ENCODE data around the gene AP4S1.

The AP4S1 gene

DNA sequence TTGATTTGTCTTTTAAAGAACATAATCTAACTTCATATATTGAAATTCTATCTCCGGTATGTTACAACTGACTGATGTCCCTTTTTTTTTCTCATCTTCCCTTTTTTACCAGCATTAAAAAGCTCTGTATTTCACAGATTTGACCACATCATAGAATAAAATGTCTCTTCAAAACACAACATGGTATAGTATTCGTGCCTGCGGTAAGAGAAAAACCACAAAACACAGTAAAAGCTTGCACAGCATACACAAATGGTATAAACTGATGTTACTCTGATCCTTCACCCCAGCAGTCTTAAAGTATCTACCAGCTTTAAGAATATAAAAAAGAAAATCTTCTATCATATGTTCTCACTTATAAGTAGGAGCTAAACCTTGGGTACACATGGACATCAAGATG lies 98.7 kb downstream of the AP4S1 start:
- H2AFZ ChIP-seq (ENCODE audit: low read depth, low read length, severe bottlenecking): no peak overlapping the region
- no peak overlapping the region for H3K4me3 ChIP-seq (ENCODE audit: insufficient read depth, low read length, poor library complexity, severe bottlenecking)
- no peak overlapping the region for H3K27ac ChIP-seq (ENCODE audit: low read depth, low read length)
- H3K4me2 ChIP-seq (ENCODE audit: low read depth, low read length, poor library complexity, severe bottlenecking): no peak overlapping the region
- peaks cover 55% of the 10 kb centered on the region for H3K36me3 ChIP-seq (ENCODE audit: low read length)
- TF ChIP-seq, protein P1, sequence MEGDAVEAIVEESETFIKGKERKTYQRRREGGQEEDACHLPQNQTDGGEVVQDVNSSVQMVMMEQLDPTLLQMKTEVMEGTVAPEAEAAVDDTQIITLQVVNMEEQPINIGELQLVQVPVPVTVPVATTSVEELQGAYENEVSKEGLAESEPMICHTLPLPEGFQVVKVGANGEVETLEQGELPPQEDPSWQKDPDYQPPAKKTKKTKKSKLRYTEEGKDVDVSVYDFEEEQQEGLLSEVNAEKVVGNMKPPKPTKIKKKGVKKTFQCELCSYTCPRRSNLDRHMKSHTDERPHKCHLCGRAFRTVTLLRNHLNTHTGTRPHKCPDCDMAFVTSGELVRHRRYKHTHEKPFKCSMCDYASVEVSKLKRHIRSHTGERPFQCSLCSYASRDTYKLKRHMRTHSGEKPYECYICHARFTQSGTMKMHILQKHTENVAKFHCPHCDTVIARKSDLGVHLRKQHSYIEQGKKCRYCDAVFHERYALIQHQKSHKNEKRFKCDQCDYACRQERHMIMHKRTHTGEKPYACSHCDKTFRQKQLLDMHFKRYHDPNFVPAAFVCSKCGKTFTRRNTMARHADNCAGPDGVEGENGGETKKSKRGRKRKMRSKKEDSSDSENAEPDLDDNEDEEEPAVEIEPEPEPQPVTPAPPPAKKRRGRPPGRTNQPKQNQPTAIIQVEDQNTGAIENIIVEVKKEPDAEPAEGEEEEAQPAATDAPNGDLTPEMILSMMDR (IDR thresholded peaks at IDR 0.05; ENCODE audit: insufficient read depth, low read length, poor library complexity, severe bottlenecking): no peak
- TF ChIP-seq EZH2phosphoT487 (conservative IDR thresholded peaks at IDR 0.05; ENCODE audit: low read length): no peak
- H3K27me3 ChIP-seq (ENCODE audit: low read length): no peaks in the 10 kb centered on the region
- H3F3A ChIP-seq (ENCODE audit: insufficient read depth): no peaks in the 10 kb centered on the region
- H3K79me2 ChIP-seq (ENCODE audit: insufficient read depth, low read length): no peaks in the 10 kb centered on the region
- H4K20me1 ChIP-seq (ENCODE audit: low read depth, low read length): no peaks in the 10 kb centered on the region
- no peak overlapping the region for H3K9ac ChIP-seq (ENCODE audit: low read length)
- H3K9me3 ChIP-seq (ENCODE audit: insufficient read depth, low read length): no peaks in the 10 kb centered on the region
- H3K9me2 ChIP-seq (replicated peaks; ENCODE audit: insufficient read depth, low read length): no peaks in the 10 kb centered on the region

DNA sequence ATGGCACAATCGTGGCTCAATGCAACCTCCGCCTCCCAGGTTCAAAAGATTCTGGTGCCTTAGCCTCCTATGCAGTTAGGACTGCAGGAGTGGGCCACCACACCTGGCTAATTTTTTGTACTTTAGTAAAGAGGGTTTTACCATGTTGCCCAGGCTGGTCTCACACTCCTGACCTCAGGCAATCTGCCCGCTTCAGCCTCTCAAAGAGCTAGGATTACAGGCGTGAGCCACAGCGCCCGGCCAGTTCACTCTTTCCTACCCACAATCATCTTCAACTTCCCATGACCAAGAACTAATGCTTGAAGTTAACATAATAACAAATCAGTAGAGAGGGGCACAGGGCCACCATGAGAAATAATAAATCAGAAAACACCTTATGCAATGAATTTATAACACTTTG lies 99.8 kb downstream of the AP4S1 start:
- no peak for TF ChIP-seq EZH2phosphoT487 (conservative IDR thresholded peaks at IDR 0.05; ENCODE audit: low read length)
- TF ChIP-seq, protein P1 (IDR thresholded peaks at IDR 0.05; ENCODE audit: insufficient read depth, low read length, poor library complexity, severe bottlenecking): no peak
- Histone ChIP-seq H3K79me2 (ENCODE audit: insufficient read depth, low read length) (no peaks in the 10 kb centered on the region), H3K27me3 (ENCODE audit: low read length) (no peaks in the 10 kb centered on the region), H3K4me2 (ENCODE audit: low read depth, low read length, poor library complexity, severe bottlenecking) (no peak overlapping the region), H3K9ac (ENCODE audit: low read length) (no peak overlapping the region), H3K36me3 (ENCODE audit: low read length) (peaks cover 56% of the 10 kb centered on the region), H2AFZ (ENCODE audit: low read depth, low read length, severe bottlenecking) (no peak overlapping the region), H3K4me3 (ENCODE audit: insufficient read depth, low read length, poor library complexity, severe bottlenecking) (no peak overlapping the region), H3K9me3 (ENCODE audit: insufficient read depth, low read length) (no peaks in the 10 kb centered on the region), H3K9me2 (replicated peaks; ENCODE audit: insufficient read depth, low read length) (no peaks in the 10 kb centered on the region), H3F3A (ENCODE audit: insufficient read depth) (no peaks in the 10 kb centered on the region), H3K27ac (ENCODE audit: low read depth, low read length) (no peak overlapping the region), H4K20me1 (ENCODE audit: low read depth, low read length) (no peaks in the 10 kb centered on the region)

DNA sequence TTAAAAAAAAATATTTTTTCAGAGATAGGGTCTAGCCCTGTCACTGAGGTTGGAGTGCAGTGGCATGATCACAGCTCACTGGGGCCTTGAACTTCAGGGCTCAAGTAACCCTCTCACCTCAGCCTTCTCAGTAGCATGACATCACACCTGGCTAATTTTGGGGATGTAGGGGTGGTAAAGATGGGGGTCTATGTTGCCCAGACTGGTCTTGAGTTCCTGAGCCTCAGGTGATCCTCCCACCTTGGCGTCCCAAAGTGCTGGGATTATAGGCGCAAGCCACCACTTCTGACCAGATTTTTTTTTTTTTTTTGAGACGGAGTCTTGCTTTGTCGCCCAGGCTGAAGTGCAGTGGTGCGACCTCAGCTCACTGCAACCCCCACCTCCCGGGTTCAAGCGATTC lies 101.2 kb downstream of the AP4S1 start:
- Histone ChIP-seq H3K9ac (ENCODE audit: low read length) (no peak overlapping the region), H3K79me2 (ENCODE audit: insufficient read depth, low read length) (no peaks in the 10 kb centered on the region), H3K4me2 (ENCODE audit: low read depth, low read length, poor library complexity, severe bottlenecking) (no peak overlapping the region), H3F3A (ENCODE audit: insufficient read depth) (0 out of 2 replicates have a peak, but pooled peaks cover 5% of the 10 kb centered on the region), H4K20me1 (ENCODE audit: low read depth, low read length) (no peaks in the 10 kb centered on the region), H3K36me3 (ENCODE audit: low read length) (peaks cover 52% of the 10 kb centered on the region), H3K4me3 (ENCODE audit: insufficient read depth, low read length, poor library complexity, severe bottlenecking) (no peak overlapping the region), H3K9me3 (ENCODE audit: insufficient read depth, low read length) (no peaks in the 10 kb centered on the region), H3K27ac (ENCODE audit: low read depth, low read length) (no peak overlapping the region), H3K9me2 (replicated peaks; ENCODE audit: insufficient read depth, low read length) (no peaks in the 10 kb centered on the region), H3K27me3 (ENCODE audit: low read length) (no peaks in the 10 kb centered on the region), H2AFZ (ENCODE audit: low read depth, low read length, severe bottlenecking) (no peak overlapping the region)
- TF ChIP-seq, protein P1 (IDR thresholded peaks at IDR 0.05; ENCODE audit: insufficient read depth, low read length, poor library complexity, severe bottlenecking): no peak
- no peak for TF ChIP-seq EZH2phosphoT487 (conservative IDR thresholded peaks at IDR 0.05; ENCODE audit: low read length)

Measured in SU-DHL-6 (cell line).